Glomerular visceral epithelial cell (primary cell): ENCODE data around the gene PIK3R3.

Experiments used
- DNase-seq: peaks from one replicate; pipeline ENCODE4 v3.0.0-alpha.2; 2016; ENCODE audit errors: extremely low spot score

The PIK3R3 gene

GRCh38 chr1:46026531-46026930 lies 105.9 kb downstream of the PIK3R3 start:
- DNase-seq = no peak

- no peak for DNase-seq
Observed at GRCh38 chr1:46021046-46021996, 111.1 kb downstream of the PIK3R3 start.

GRCh38 chr1:46020010-46020409 lies 112.4 kb downstream of the PIK3R3 start:
- no peak for DNase-seq

- DNase-seq = no peak
Observed at GRCh38 chr1:46019348-46019747, 113.1 kb downstream of the PIK3R3 start.

GRCh38 chr1:46017876-46018503 lies 114.4 kb downstream of the PIK3R3 start:
- DNase-seq = no peak

GRCh38 chr1:46013581-46013980 lies 118.8 kb downstream of the PIK3R3 start:
- no peak for DNase-seq

GRCh38 chr1:46012236-46012635 lies 120.2 kb downstream of the PIK3R3 start:
- no peak for DNase-seq

- no peak for DNase-seq
Observed at GRCh38 chr1:46011121-46011695, 121.2 kb downstream of the PIK3R3 start.

- no peak for DNase-seq
Observed at GRCh38 chr1:46010611-46011010, 121.8 kb downstream of the PIK3R3 start.

GRCh38 chr1:46008585-46008984 lies 123.8 kb downstream of the PIK3R3 start:
- no peak for DNase-seq

- no peak for DNase-seq
Observed at GRCh38 chr1:46005594-46005993, 126.8 kb downstream of the PIK3R3 start.

GRCh38 chr1:46004492-46004891 lies 127.9 kb downstream of the PIK3R3 start:
- DNase-seq = no peak

GRCh38 chr1:46003315-46003714 lies 129.1 kb downstream of the PIK3R3 start:
- DNase-seq = no peak

- no peak for DNase-seq
Observed at GRCh38 chr1:46002551-46003150, 129.8 kb downstream of the PIK3R3 start.

GRCh38 chr1:46001081-46001785 lies 131.2 kb downstream of the PIK3R3 start:
- DNase-seq = no peak

- no peak for DNase-seq
Observed at GRCh38 chr1:45999507-45999906, 132.9 kb downstream of the PIK3R3 start.

GRCh38 chr1:45998020-45998617 lies 134.3 kb downstream of the PIK3R3 start:
- DNase-seq = no peak

- no peak for DNase-seq
Observed at GRCh38 chr1:45995298-45995697, 137.1 kb downstream of the PIK3R3 start.

GRCh38 chr1:45994423-45994822 lies 138.0 kb downstream of the PIK3R3 start:
- no peak for DNase-seq
